Tibial nerve (tissue), 4 donors: ENCODE measurements around the gene SEPTIN8. TPM values are rescaled to one million over a fixed set of nuclear protein-coding genes. Genes with fewer than 3 reads are reported as not detected.
A peak's percentile ranks its signal among the peaks of the same experiment; 100 is the strongest.

ENCODE experiments used
- DNase-seq, 2 donors: peaks; one replicate each; pipeline ENCODE4 v3.0.0-alpha.2; 2019; ENCODE audit warnings: low spot score in 2 of 2
- H3K27ac ChIP-seq, 4 donors: fragments of 200-600 bp; sonication (generic) in 3 of 4; one replicate each; pipeline ENCODE4 v1.5.1; 2017 to 2019; ENCODE audit warnings: mild to moderate bottlenecking in 1 of 4
- H3K27me3 ChIP-seq, 2 donors: fragments of 200-600 bp; sonication (generic) in 1 of 2; one replicate each; pipeline versions ENCODE4 v1.5.1 to v1.6.0; 2017 to 2019
- H3K36me3 ChIP-seq, 3 donors: fragments of 200-600 bp; sonication (generic); one replicate each; pipeline ENCODE4 v1.5.1; 2018 to 2019
- H3K4me1 ChIP-seq, 4 donors: fragments of 200-600 bp; sonication (generic) in 3 of 4; one replicate each; pipeline ENCODE4 v1.5.1; 2017 to 2019
- H3K4me3 ChIP-seq, 4 donors: fragments of 200-600 bp; sonication (generic) in 3 of 4; one replicate each; pipeline ENCODE4 v1.5.1; 2017 to 2019; ENCODE audit warnings: mild to moderate bottlenecking in 1 of 4, moderate library complexity in 1 of 4
- H3K9me3 ChIP-seq, 4 donors: fragments of 200-600 bp; sonication (generic) in 3 of 4; one replicate each; pipeline ENCODE4 v1.5.1; 2017 to 2019
- CTCF ChIP-seq, 5 experiments: fragments of 200-600 bp in 3 of 5; fragments of 450-650 bp in 2 of 5; sonication (generic) in 3 of 5; IDR thresholded peaks; one replicate each; pipeline ENCODE4 v1.5.1; 2016 to 2019; ENCODE audit warnings: antibody characterized with exemption in 5 of 5, mild to moderate bottlenecking in 3 of 5, moderate library complexity in 2 of 5
- EP300 ChIP-seq, 2 donors: sonication (generic); formaldehyde crosslinking; IDR thresholded peaks; one replicate each; pipeline ENCODE4 v1.6.1; 2017; ENCODE audit warnings: antibody characterized with exemption in 2 of 2, mild to moderate bottlenecking in 1 of 2
- POLR2A ChIP-seq, 2 donors: fragments of 450-650 bp; IDR thresholded peaks; one replicate each; pipeline ENCODE4 v1.6.1; 2017; ENCODE audit warnings: antibody characterized with exemption in 2 of 2, mild to moderate bottlenecking in 2 of 2, moderate library complexity in 2 of 2
- WGBS, 2 donors: methylation state at CpG; one replicate each; pipeline ENCODE4 v1.1.5; 2018; 5-methylcytosine and 5-hydroxymethylcytosine counted together
- total RNA-seq, 4 donors: library from RNA; depleted of rRNA; stranded (reverse); fragments of >200 nt; gene quantifications; one replicate each; pipeline ENCODE4 v1.1.0, GENCODE V29; 2016

The SEPTIN8 gene
- total RNA-seq, 4 donors from 2014 or later = 38.5 to 48.3 (median 44.2) TPM

- H3K9me3 ChIP-seq = no peaks in the 10 kb centered on the region
- H3K36me3 ChIP-seq = peaks cover 0 to 24% (median 0%) of the 10 kb centered on the region in 3 donors
- no peaks in the 10 kb centered on the region for H3K27me3 ChIP-seq
- no peak overlapping the region for H3K4me3 ChIP-seq
- no peak for DNase-seq
- TF ChIP-seq CTCF (IDR thresholded peaks at IDR 0.05) (no peak), POLR2A (IDR thresholded peaks at IDR 0.05) (no peak), EP300 (IDR thresholded peaks at IDR 0.05) (no peak)
- 96% methylated on average over 4 of the region's 4 CpGs for WGBS, 2 donors
- peaks cover 0 to 20% (median 2%) of the 10 kb centered on the region in 4 donors for H3K4me1 ChIP-seq
- no peak overlapping the region for H3K27ac ChIP-seq
Observed at GRCh38 chr5:132754111-132754510, 22.9 kb downstream of the SEPTIN8 start.

- DNase-seq = no peak
- TF ChIP-seq EP300 (IDR thresholded peaks at IDR 0.05) (no peak), POLR2A (IDR thresholded peaks at IDR 0.05) (no peak), CTCF (IDR thresholded peaks at IDR 0.05) (no peak)
Observed at GRCh38 chr5:132753135-132753987, 23.7 kb downstream of the SEPTIN8 start.

GRCh38 chr5:132752581-132753125 is 24.4 kb downstream of the SEPTIN8 start:
- no peak for TF ChIP-seq CTCF (IDR thresholded peaks at IDR 0.05)
- no peak for TF ChIP-seq POLR2A (IDR thresholded peaks at IDR 0.05)
- TF ChIP-seq EP300 (IDR thresholded peaks at IDR 0.05) = no peak
- 88 to 93% methylated on average over 1 of the region's 1 CpG for WGBS, 2 donors
- H3K9me3 ChIP-seq = no peaks in the 10 kb centered on the region

More at GRCh38 chr5:132753135-132753987, 23.7 kb downstream of the SEPTIN8 start:
- Histone ChIP-seq H3K9me3 (no peaks in the 10 kb centered on the region), H3K27me3 (no peaks in the 10 kb centered on the region), H3K27ac (no peak overlapping the region), H3K36me3 (peaks cover 0 to 17% (median 0%) of the 10 kb centered on the region in 3 donors), H3K4me3 (no peak overlapping the region), H3K4me1 (peaks cover 0 to 20% (median 2%) of the 10 kb centered on the region in 4 donors)
- 78 to 80% methylated on average over 2 of the region's 2 CpGs for WGBS, 2 donors

GRCh38 chr5:132751971-132752580 is 25.0 kb downstream of the SEPTIN8 start:
- Histone ChIP-seq H3K4me3 (no peak overlapping the region), H3K36me3 (peaks cover 0 to 4% (median 0%) of the 10 kb centered on the region in 3 donors), H3K27me3 (peaks cover 0 to 11% of the 10 kb centered on the region in 2 donors), H3K27ac (peak overlapping the region in 1 of 4 donors; percentile 40), H3K9me3 (no peaks in the 10 kb centered on the region), H3K4me1 (peaks cover 0 to 27% (median 5%) of the 10 kb centered on the region in 4 donors)
- no peak for DNase-seq
- TF ChIP-seq CTCF (IDR thresholded peaks at IDR 0.05) (no peak), EP300 (IDR thresholded peaks at IDR 0.05) (no peak), POLR2A (IDR thresholded peaks at IDR 0.05) (no peak)
- WGBS, 2 donors = 90 to 97% methylated on average over 5 of the region's 5 CpGs

More at GRCh38 chr5:132752581-132753125, 24.4 kb downstream of the SEPTIN8 start:
- Histone ChIP-seq H3K4me3 (no peak overlapping the region), H3K4me1 (peaks cover 0 to 22% (median 2%) of the 10 kb centered on the region in 4 donors), H3K27ac (no peak overlapping the region), H3K27me3 (peaks cover 0 to 5% of the 10 kb centered on the region in 2 donors), H3K36me3 (peaks cover 0 to 10% (median 0%) of the 10 kb centered on the region in 3 donors)
- DNase-seq = no peak
